ENCODE data around the gene NCKAP5. TPM values are rescaled to one million over a fixed set of nuclear protein-coding genes. Genes with fewer than 3 reads are reported as not detected.

NCKAP5 gene
- total RNA-seq, 1 experiment from 2014 or later = not detected

GRCh38 chr2:132738223-132738622 is 830.0 kb downstream of the NCKAP5 start:
- CTCF ChIA-PET = interaction anchor here (0.7 kb wide), 1 partner anchor 360 kb away, joined by 3 read pairs; no protein-coding TSS in a partner anchor
- TF ChIP-seq, protein P1, sequence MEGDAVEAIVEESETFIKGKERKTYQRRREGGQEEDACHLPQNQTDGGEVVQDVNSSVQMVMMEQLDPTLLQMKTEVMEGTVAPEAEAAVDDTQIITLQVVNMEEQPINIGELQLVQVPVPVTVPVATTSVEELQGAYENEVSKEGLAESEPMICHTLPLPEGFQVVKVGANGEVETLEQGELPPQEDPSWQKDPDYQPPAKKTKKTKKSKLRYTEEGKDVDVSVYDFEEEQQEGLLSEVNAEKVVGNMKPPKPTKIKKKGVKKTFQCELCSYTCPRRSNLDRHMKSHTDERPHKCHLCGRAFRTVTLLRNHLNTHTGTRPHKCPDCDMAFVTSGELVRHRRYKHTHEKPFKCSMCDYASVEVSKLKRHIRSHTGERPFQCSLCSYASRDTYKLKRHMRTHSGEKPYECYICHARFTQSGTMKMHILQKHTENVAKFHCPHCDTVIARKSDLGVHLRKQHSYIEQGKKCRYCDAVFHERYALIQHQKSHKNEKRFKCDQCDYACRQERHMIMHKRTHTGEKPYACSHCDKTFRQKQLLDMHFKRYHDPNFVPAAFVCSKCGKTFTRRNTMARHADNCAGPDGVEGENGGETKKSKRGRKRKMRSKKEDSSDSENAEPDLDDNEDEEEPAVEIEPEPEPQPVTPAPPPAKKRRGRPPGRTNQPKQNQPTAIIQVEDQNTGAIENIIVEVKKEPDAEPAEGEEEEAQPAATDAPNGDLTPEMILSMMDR (IDR thresholded peaks at IDR 0.05; ENCODE audit: unreplicated experiment) = no peak
- POLR2A ChIA-PET = no interaction called here
- intact Hi-C loops (cut with micrococcal nuclease) = no loop called here
- BruUV-seq (replicated peaks) = no TSS peak
- Mint-ChIP-seq H3K36me3 (ENCODE audit: insufficient read depth, unreplicated experiment) (no peaks in the 10 kb centered on the region), H3K4me3 (ENCODE audit: unreplicated experiment) (no peak overlapping the region), H3K27ac (ENCODE audit: low read depth, unreplicated experiment) (no peak overlapping the region), H3K9me3 (ENCODE audit: unreplicated experiment) (peaks cover 5% of the 10 kb centered on the region), H3K4me1 (ENCODE audit: insufficient read depth, unreplicated experiment) (no peaks in the 10 kb centered on the region), H3K27me3 (ENCODE audit: insufficient read depth, unreplicated experiment) (no peaks in the 10 kb centered on the region)
- DNase-seq (ENCODE audit: unreplicated experiment) = no peak

DNA sequence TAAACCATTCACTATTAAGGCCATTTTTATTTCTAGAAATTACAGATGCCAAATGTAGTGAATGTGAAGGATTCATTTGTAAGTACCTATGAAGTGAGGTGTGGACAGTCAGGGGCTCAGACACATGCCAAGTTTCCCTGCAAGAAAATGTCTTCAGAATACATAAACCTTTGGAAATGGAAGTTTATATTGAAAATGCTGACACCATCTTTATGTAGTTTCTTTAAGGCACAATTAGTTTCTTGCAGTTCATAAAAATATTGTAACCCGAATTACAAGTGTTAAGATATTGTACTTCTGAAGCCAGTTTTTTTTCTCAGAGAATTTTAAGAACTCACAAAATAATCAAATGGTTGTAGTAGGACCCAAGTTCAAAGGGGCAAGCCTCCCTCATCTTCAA is 832.2 kb downstream of the NCKAP5 start:
- Mint-ChIP-seq H3K27ac (ENCODE audit: low read depth, unreplicated experiment) (no peak overlapping the region), H3K27me3 (ENCODE audit: insufficient read depth, unreplicated experiment) (no peaks in the 10 kb centered on the region), H3K4me3 (ENCODE audit: unreplicated experiment) (no peak overlapping the region), H3K36me3 (ENCODE audit: insufficient read depth, unreplicated experiment) (no peaks in the 10 kb centered on the region), H3K4me1 (ENCODE audit: insufficient read depth, unreplicated experiment) (no peaks in the 10 kb centered on the region), H3K9me3 (ENCODE audit: unreplicated experiment) (peaks cover 10% of the 10 kb centered on the region)
- no TSS peak for BruUV-seq (replicated peaks)
- intact Hi-C loops (cut with micrococcal nuclease) = no loop called here
- TF ChIP-seq, protein P1 (IDR thresholded peaks at IDR 0.05; ENCODE audit: unreplicated experiment) = no peak
- ChIA-PET CTCF (no interaction called here), POLR2A (no interaction called here)
- no peak for DNase-seq (ENCODE audit: unreplicated experiment)

- CTCF ChIA-PET = no interaction called here
- TF ChIP-seq, protein P1 (IDR thresholded peaks at IDR 0.05; ENCODE audit: unreplicated experiment) = no peak
- Mint-ChIP-seq H3K4me3 (ENCODE audit: unreplicated experiment) (no peak overlapping the region), H3K9me3 (ENCODE audit: unreplicated experiment) (peaks cover 10% of the 10 kb centered on the region), H3K27me3 (ENCODE audit: insufficient read depth, unreplicated experiment) (no peaks in the 10 kb centered on the region), H3K27ac (ENCODE audit: low read depth, unreplicated experiment) (no peak overlapping the region), H3K36me3 (ENCODE audit: insufficient read depth, unreplicated experiment) (no peaks in the 10 kb centered on the region), H3K4me1 (ENCODE audit: insufficient read depth, unreplicated experiment) (no peaks in the 10 kb centered on the region)
- intact Hi-C loops (cut with micrococcal nuclease) = no loop called here
- POLR2A ChIA-PET = no interaction called here
- no TSS peak for BruUV-seq (replicated peaks)
- no peak for DNase-seq (ENCODE audit: unreplicated experiment)
Measured at GRCh38 chr2:132734961-132735360, 833.3 kb downstream of the NCKAP5 start.

GRCh38 chr2:132733094-132733493 is 835.2 kb downstream of the NCKAP5 start:
- H3K4me1 Mint-ChIP-seq (ENCODE audit: insufficient read depth, unreplicated experiment) = no peaks in the 10 kb centered on the region
- ChIA-PET CTCF (interaction anchor here (0.5 to 1.4 kb wide), 2 partner anchors 13 to 82 kb away, joined by 3 read pairs; no protein-coding TSS in a partner anchor), POLR2A (no interaction called here)
- no peak overlapping the region for H3K27ac Mint-ChIP-seq (ENCODE audit: low read depth, unreplicated experiment)
- no peaks in the 10 kb centered on the region for H3K27me3 Mint-ChIP-seq (ENCODE audit: insufficient read depth, unreplicated experiment)
- intact Hi-C loops (cut with micrococcal nuclease) = no loop called here
- H3K4me3 Mint-ChIP-seq (ENCODE audit: unreplicated experiment) = no peak overlapping the region
- TF ChIP-seq, protein P1 (IDR thresholded peaks at IDR 0.05; ENCODE audit: unreplicated experiment) = no peak
- peaks cover 10% of the 10 kb centered on the region for H3K9me3 Mint-ChIP-seq (ENCODE audit: unreplicated experiment)
- no peak for DNase-seq (ENCODE audit: unreplicated experiment)
- H3K36me3 Mint-ChIP-seq (ENCODE audit: insufficient read depth, unreplicated experiment) = no peaks in the 10 kb centered on the region
- no TSS peak for BruUV-seq (replicated peaks)

All from MCF 10A (cell line).